ENCODE data around the gene FDX2.
"Not testable (repeated sequence)": the region's sequence is repeated elsewhere in the genome, so short reads cannot be mapped to it uniquely, and the experiment has no call there.

FDX2 gene

GRCh38 chr19:10315335-10316214, at the start of gene FDX2:
Gene FDX2, minus strand, starts transcription at chr19:10316015. Its CDS starts 19 bp downstream, at chr19:10315996.
- peak; percentile 93 for DNase-seq

GRCh38 chr19:10365518-10365917, 49.7 kb upstream of the FDX2 start:
- no peak for DNase-seq

- no peak for DNase-seq
These were observed 48.8 kb upstream of the FDX2 start for GRCh38 chr19:10364644-10365043.

- no peak for DNase-seq
These were observed 48.0 kb upstream of the FDX2 start for GRCh38 chr19:10363789-10364281.

- DNase-seq = no peak
These were observed 46.4 kb upstream of the FDX2 start for GRCh38 chr19:10362259-10362658.

- no peak for DNase-seq
These were observed 45.8 kb upstream of the FDX2 start for GRCh38 chr19:10361569-10362011.

- no peak for DNase-seq
These were observed 40.6 kb upstream of the FDX2 start for GRCh38 chr19:10356431-10356830.

- DNase-seq = no peak
These were observed 38.1 kb upstream of the FDX2 start for GRCh38 chr19:10353793-10354391.

GRCh38 chr19:10352764-10353671, 37.2 kb upstream of the FDX2 start:
- DNase-seq = no peak

- DNase-seq = no peak
These were observed 30.7 kb upstream of the FDX2 start for GRCh38 chr19:10346509-10346908.

GRCh38 chr19:10344780-10345179, 29.0 kb upstream of the FDX2 start:
- DNase-seq = no peak

- no peak for DNase-seq
These were observed 27.7 kb upstream of the FDX2 start for GRCh38 chr19:10343495-10343894.

GRCh38 chr19:10339977-10340376, 24.2 kb upstream of the FDX2 start:
- DNase-seq = no peak

GRCh38 chr19:10339380-10339960, 23.7 kb upstream of the FDX2 start, which contains the start of gene ICAM3:
Gene ICAM3, minus strand, starts transcription at chr19:10339624. Its CDS starts 10 bp downstream, at chr19:10339614.
- DNase-seq = peak; percentile 38

GRCh38 chr19:10338940-10339339, 23.1 kb upstream of the FDX2 start:
- DNase-seq = no peak

GRCh38 chr19:10336725-10337124, 20.9 kb upstream of the FDX2 start:
- not testable (repeated sequence) for DNase-seq

- no peak for DNase-seq
These were observed 19.7 kb upstream of the FDX2 start for GRCh38 chr19:10335352-10335985.

- DNase-seq = no peak
These were observed 19.0 kb upstream of the FDX2 start for GRCh38 chr19:10334588-10335351.

GRCh38 chr19:10333758-10334587, 18.2 kb upstream of the FDX2 start:
- DNase-seq = no peak
